ENCODE measurements around the gene GZMM. TPM values are rescaled to one million over a fixed set of nuclear protein-coding genes. Genes with fewer than 3 reads are reported as not detected.

Gene GZMM
- total RNA-seq, 1 experiment from 2014 or later: 0.66 TPM

GRCh38 chr19:536881-537404 lies 6.9 kb upstream of the GZMM start:
- Histone ChIP-seq H4K20me1 (ENCODE audit: control insufficient read depth, insufficient read depth, insufficient read length) (no peaks in the 10 kb centered on the region), H3K79me2 (ENCODE audit: insufficient read depth, low read length) (peaks cover 13% of the 10 kb centered on the region; the same call in 1 of the 2 replicates), H4K8ac (replicated peaks; ENCODE audit: insufficient read length, low read depth, low read length) (no peak overlapping the region), H2AFZ (ENCODE audit: low read length) (no peak overlapping the region), H3K4me1 (ENCODE audit: insufficient read depth, low read length) (no peaks in the 10 kb centered on the region), H3K18ac (ENCODE audit: insufficient read length, low read depth, low read length) (no peak overlapping the region), H2BK120ac (ENCODE audit: low read depth, low read length, poor library complexity, severe bottlenecking) (no peak overlapping the region), H3K9me3 (ENCODE audit: control insufficient read depth, low read depth, low read length) (no peaks in the 10 kb centered on the region), H4K91ac (ENCODE audit: insufficient read length, low read depth, low read length) (no peak overlapping the region), H3K14ac (ENCODE audit: insufficient read depth, low read length) (no peak overlapping the region), H2BK15ac (ENCODE audit: low read depth, low read length) (no peak overlapping the region), H3K56ac (ENCODE audit: insufficient read length, low read depth, low read length) (no peak overlapping the region), H4K5ac (ENCODE audit: insufficient read length, low read depth, low read length) (no peak overlapping the region), H3K23ac (ENCODE audit: insufficient read length, low read depth, low read length) (no peak overlapping the region), H3K9ac (ENCODE audit: extremely low read depth, insufficient read length, low read length) (no peak overlapping the region), H3T11ph (ENCODE audit: low read length) (no peak overlapping the region), H2BK20ac (ENCODE audit: low read depth, low read length, poor library complexity, severe bottlenecking) (no peak overlapping the region), H3K4me2 (ENCODE audit: insufficient read depth, insufficient read length, low read length) (no peak overlapping the region), H3K27ac (ENCODE audit: insufficient read length, low read depth, low read length) (no peak overlapping the region), H2BK5ac (ENCODE audit: insufficient read length, low read length) (no peak overlapping the region), H3K4ac (ENCODE audit: low read depth, low read length) (no peak overlapping the region), H3K79me1 (ENCODE audit: insufficient read depth, low read depth, low read length, poor library complexity, severe bottlenecking) (peaks cover 8% of the 10 kb centered on the region), H2BK12ac (ENCODE audit: insufficient read length, low read depth, low read length) (no peak overlapping the region), H3K23me2 (ENCODE audit: insufficient read length, low read depth, low read length, poor library complexity, severe bottlenecking) (peaks cover 6% of the 10 kb centered on the region), H3K27me3 (ENCODE audit: insufficient read depth, low read length) (no peaks in the 10 kb centered on the region), H2AK5ac (ENCODE audit: insufficient read length, low read length) (no peak overlapping the region)
- Mint-ChIP-seq H3K36me3 (ENCODE audit: insufficient read depth in 1 of 3, low read depth in 3 of 3) (peaks cover 13 to 29% (median 29%) of the 10 kb centered on the region in 3 experiments), H3K4me3 (no peak overlapping the region), H3K27ac (no peak overlapping the region), H3K9me3 (no peaks in the 10 kb centered on the region), H3K27me3 (ENCODE audit: low read depth) (no peaks in the 10 kb centered on the region), H3K4me1 (peaks cover 5 to 8% of the 10 kb centered on the region in 2 experiments)
- no CpG with 5 or more reads among the region's 26 CpGs for WGBS (ENCODE audit: extremely low coverage, insufficient read length, low lambda C conversion rate)
- DNase-seq: no peak
- TF ChIP-seq CTCF (conservative IDR thresholded peaks at IDR 0.05): no peak
